Measurements from ENCODE around the gene TMEM183A. TPM values are rescaled to one million over a fixed set of nuclear protein-coding genes. Genes with fewer than 3 reads are reported as not detected.

The TMEM183A gene
- total and polyA plus RNA-seq, 9 of the 15 experiments (the other 6 are each of a cell fraction or from before 2014, with no cell fraction given): 23.4 to 190 (median 124) TPM

DNA sequence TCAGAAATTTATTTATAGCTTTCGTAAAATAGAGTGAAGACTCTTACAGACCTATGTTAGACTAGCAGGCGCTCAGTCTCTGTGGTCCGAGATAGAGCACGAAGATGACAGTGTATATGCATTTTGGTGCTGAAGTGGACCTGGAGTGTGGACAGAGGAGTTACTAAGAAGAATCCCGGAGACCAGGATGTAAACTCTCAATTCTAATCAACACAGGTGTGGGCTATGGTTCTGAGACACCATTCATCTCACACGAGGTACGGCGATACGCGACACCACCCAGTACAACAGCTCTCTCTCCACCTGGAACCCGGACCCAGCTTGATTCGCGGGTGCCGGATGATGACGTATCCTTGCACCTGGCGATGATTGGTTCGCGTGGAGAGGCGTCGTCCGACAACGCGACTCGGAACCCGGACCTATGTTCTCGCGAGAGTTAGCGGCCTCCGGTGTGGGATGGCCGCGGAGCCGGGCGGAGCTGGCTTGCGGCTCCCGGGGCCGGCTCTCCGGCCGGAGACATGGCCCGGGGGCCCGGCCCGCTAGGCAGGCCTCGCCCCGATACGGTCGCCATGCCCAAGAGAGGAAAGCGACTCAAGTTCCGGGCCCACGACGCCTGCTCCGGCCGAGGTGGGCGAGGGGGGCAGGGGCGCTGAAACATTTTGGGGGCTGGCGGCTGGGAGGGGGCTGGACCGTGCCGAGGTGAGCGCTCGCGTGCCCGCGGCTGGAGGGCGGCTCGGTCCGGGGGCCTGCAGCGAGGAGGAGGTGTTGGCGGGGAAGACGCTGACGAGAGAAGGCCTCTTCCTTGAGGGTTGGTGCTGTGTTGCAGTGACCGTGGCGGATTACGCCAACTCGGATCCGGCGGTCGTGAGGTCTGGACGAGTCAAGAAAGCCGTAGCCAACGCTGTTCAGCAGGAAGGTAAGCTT is at the start of gene TMEM183A (continued):
- TF ChIP-seq CBX8 (IDR thresholded peaks at IDR 0.05; ENCODE audit: borderline replicate concordance, extremely low read depth, low read depth, low read length, poor library complexity, severe bottlenecking): no peak
- no peak for TF ChIP-seq NR3C1 (CRISPR knock-in tag; IDR thresholded peaks at IDR 0.05)
- TF ChIP-seq ZNF395 (CRISPR knock-in tag; IDR thresholded peaks at IDR 0.05): peak; percentile 91; the same call in 1 of the 2 replicates
- TF ChIP-seq ZNF76 (CRISPR knock-in tag; IDR thresholded peaks at IDR 0.05; ENCODE audit: borderline replicate concordance): peak; percentile 14; the same call in 1 of the 2 replicates
- TF ChIP-seq, protein P1, sequence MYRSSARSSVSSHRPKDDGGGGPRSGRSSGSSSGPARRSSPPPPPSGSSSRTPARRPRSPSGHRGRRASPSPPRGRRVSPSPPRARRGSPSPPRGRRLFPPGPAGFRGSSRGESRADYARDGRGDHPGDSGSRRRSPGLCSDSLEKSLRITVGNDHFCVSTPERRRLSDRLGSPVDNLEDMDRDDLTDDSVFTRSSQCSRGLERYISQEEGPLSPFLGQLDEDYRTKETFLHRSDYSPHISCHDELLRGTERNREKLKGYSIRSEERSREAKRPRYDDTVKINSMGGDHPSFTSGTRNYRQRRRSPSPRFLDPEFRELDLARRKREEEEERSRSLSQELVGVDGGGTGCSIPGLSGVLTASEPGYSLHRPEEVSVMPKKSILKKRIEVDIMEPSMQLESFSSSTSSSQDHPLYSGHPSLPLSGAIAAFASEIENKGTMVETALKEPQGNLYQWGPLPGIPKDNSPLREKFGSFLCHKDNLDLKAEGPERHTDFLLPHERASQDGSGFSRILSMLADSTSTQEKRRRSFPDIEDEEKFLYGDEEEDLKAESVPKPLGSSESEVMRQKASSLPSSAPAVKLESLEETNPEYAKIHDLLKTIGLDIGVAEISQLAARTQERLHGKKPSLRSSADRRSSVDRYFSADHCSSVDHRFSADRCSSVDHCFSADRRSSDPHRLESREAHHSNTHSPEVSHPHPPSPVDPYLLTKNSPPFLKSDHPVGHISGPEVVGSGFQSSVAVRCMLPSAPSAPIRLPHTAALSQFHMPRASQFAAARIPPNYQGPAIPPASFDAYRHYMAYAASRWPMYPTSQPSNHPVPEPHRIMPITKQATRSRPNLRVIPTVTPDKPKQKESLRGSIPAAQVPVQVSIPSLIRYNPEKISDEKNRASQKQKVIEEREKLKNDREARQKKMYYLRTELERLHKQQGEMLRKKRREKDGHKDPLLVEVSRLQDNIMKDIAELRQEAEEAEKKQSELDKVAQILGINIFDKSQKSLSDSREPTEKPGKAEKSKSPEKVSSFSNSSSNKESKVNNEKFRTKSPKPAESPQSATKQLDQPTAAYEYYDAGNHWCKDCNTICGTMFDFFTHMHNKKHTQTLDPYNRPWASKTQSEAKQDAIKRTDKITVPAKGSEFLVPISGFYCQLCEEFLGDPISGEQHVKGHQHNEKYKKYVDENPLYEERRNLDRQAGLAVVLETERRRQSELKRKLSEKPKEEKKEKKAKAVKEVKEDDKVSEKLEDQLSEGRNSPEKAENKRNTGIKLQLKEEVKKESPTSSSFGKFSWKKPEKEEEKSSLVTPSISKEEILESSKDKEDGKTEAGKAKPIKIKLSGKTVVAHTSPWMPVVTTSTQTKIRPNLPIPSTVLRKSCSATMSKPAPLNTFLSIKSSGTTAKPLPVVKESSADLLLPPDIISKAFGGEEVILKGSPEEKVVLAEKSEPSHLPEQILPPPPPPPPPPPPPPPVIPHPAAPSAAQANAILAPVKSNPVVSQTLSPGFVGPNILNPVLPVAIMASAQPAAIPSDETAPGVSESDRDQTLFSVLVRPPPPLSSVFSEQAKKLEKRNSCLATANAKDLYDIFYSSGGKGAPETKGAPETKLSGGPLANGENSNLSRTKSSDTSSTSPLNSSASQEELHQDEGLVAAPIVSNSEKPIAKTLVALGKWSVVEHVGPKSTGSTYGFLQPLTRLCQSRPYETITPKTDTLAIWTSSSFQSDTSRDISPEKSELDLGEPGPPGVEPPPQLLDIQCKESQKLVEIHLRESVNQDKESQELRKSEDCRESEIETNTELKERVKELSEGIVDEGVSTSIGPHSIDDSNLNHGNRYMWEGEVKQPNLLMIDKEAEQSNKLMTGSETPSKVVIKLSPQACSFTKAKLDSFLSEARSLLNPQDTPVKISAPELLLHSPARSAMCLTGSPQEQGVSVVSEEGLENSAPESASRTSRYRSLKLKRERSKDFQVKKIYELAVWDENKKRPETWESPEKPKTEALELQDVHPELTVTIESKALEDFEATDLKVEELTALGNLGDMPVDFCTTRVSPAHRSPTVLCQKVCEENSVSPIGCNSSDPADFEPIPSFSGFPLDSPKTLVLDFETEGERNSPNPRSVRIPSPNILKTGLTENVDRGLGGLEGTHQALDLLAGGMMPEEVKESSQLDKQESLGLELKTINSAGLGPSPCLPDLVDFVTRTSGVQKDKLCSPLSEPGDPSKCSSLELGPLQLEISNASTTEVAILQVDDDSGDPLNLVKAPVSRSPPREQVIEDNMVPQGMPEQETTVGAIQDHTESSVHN (IDR thresholded peaks at IDR 0.05; ENCODE audit: borderline replicate concordance in 1 of 2, low read depth in 1 of 2): no peak
- TF ChIP-seq PRDM10 (IDR thresholded peaks at IDR 0.05; ENCODE audit: partially characterized antibody): no peak
- TF ChIP-seq HOMEZ (CRISPR knock-in tag; IDR thresholded peaks at IDR 0.05): no peak
